Muscle of back (tissue), 11 donors: ENCODE measurements around the gene STIM1. TPM values are rescaled to one million over a fixed set of nuclear protein-coding genes. Genes with fewer than 3 reads are reported as not detected.
A peak's percentile ranks its signal among the peaks of the same experiment; 100 is the strongest.

Experiments
- DNase-seq, 3 donors: peaks; one replicate each; pipeline versions ENCODE4 v3.0.0 to v3.0.0-alpha.2; 2013
- polyA plus RNA-seq, 10 donors: library from polyadenylated mRNA; unstranded; fragments of 120-200 nt; gene quantifications; one replicate each; pipeline ENCODE4 v1.2.1, GENCODE V29; 2013; ENCODE audit not compliant: insufficient read length in 10 of 10

The STIM1 gene
- polyA plus RNA-seq, 10 donors, result 49.3 to 111 (median 84.4) TPM

- no peak for DNase-seq
These were observed 56.5 kb downstream of the STIM1 start for GRCh38 chr11:3911908-3912505.

DNA sequence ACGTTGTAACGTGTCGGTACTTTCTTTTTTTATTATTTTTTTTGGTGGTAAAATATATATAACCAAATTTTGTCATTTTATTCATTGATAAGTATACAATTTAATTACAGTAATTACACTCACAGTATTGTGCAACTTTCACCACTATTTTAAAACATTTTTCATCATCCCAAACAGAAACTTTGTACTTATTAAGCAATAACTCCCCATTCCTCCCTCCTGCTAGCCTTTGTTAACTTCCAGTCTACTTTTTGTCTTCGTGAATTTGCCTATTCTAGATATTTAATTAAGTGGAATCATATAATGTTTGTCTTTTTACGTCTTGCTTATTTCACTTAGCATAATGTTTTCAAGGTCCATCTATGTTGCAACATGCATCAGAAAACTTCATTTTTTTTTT, 58.5 kb downstream of the STIM1 start:
- no peak for DNase-seq

DNA sequence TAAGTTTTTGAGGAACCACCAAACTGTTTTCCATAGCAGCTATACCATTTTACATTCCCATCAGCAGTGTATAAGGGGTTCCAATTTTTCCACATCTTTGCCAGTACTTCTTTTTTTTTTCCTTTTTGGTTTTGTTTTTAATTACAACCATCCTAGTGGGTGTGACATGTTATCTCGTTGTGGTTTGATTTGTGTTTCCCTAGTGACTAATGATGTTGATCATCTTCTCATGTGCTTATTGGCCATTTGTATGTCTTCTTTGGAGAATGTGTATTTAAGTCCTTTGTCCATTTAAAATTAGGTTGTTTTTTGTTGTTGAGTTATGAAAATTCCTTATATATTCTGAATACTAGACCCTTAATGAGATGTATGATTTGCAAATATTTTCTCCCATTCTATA, 59.3 kb downstream of the STIM1 start:
- no peak for DNase-seq

DNA sequence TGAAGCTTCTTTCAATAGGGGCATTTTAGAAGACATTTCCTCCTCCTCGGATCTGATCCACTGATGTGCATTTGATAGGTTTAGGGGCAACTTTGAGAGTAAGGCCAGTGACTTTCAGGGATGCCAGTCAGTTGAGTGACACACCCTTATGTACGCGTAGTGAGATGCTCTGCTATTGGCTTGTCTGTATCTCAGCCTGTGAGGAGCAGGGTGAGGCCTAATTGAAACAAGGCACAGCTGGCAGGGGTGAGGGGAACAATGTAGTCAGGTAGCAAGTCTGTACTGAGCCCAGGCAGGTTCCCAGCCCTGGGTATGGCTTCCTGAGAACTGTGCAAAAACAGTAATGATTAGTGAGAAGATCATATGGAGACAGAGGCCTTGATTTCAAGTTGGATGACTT, 61.5 kb downstream of the STIM1 start:
- DNase-seq, result no peak

DNA sequence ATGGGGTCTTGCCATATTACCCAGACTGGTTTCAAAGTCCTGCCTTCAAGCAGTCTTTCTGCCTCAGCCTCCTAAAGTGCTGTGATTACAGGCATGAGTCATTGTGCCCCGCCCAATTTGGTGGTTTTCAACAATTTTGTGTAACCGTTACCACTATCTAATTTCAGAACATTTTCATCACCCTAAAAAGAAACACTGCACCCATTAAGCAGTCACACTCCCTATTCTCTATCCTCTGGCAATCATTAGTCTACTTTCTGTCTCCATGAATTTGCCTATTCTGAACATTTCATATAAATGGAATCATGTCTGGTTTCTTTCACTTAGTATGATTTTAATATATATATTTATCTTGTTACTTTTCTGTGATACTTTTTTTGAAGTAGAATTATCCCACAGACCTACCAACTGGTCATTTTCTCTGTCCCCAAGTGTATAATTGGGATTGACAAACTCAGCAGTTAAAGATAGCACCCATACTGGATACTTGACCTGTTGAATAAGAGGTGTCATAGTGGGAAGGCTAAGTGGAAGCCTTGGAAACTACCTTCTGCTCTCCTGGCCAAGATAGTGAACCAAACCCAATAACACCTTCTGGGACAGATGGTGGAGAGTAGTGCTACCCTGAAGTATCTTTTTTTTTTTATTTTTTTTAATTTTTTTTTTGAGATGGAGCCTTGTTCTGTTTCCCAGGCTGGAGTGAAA, 64.8 kb downstream of the STIM1 start:
- DNase-seq, result no peak

DNA sequence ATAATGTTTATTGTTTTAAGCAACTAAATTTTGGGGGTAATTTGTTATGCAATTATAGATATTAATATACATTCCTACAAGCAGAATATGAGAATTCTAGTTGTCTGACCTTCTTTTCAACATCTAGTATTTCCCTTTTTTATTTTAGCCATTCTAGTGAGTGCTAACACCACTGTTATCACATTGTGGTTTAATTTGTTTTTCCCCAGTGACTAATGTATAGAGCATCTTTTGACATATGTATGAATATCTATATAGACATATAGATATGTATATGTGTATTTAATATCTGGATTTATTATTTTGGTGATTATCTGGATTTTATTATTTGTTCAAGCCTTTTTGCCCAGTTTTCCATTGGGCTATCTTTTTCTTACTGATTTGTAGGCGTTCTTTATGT, 66.6 kb downstream of the STIM1 start:
- no peak for DNase-seq

DNA sequence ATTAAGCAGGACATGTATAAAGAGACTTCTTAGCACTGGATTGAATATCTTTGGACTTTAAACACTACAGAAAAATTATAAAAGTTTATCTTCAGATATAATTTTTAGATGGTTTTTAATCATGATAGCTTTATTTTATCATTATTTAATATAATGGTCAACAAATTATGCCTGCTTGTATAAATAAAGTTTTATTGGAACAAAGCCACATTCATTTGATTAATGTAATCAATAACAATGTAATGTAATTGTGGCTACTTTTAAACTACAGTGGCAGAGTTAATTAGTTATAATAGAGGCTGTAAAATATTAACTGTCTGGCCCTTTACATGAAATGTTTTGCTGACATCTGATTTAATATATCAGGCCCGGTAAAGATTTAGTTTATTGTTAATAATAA, 70.0 kb downstream of the STIM1 start:
- no peak for DNase-seq

- DNase-seq, result no peak
These were observed 71.1 kb downstream of the STIM1 start for GRCh38 chr11:3926458-3927095.

GRCh38 chr11:3927129-3927796, 71.8 kb downstream of the STIM1 start:
- no peak for DNase-seq

GRCh38 chr11:3929232-3929631, 73.8 kb downstream of the STIM1 start:
- no peak for DNase-seq

DNA sequence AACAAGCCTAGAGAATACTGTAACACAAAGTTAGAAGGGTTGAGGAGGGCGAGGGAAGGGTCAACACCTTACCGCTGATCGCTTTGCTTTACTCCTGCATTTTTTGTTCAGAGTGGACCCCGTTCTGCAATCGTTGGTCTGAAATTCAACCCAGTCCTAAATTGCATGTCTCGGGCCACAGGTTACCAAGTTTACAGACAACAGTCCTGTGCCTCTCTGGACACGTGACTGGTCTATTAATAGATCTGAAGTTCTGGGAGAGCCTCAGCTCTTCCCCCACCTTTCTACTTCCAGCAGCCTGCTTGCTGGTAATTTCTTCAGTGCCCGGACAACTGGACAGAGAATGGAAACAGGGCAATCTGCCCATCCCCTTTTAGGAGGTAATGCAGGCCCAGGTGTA, 74.2 kb downstream of the STIM1 start:
- no peak for DNase-seq

DNA sequence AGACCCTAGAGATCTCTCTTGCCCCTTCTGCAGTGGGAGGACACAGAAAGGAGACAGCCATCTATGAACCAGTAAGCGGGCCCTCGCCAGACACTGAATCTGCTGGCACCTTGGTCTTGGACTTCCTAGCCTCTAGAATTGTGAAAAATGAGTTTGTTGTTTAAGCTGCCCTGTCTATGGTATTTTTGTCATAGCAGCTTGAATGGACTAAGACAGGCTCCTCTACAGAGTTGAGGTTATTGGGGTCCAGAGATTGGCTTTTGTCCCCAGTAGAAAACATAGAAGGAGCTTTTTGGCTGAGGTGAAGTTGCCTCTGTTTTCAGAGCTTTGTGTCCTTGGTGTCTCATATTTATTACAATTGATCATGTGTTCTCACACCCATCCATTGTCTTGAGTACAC, 77.2 kb downstream of the STIM1 start:
- no peak for DNase-seq

DNA sequence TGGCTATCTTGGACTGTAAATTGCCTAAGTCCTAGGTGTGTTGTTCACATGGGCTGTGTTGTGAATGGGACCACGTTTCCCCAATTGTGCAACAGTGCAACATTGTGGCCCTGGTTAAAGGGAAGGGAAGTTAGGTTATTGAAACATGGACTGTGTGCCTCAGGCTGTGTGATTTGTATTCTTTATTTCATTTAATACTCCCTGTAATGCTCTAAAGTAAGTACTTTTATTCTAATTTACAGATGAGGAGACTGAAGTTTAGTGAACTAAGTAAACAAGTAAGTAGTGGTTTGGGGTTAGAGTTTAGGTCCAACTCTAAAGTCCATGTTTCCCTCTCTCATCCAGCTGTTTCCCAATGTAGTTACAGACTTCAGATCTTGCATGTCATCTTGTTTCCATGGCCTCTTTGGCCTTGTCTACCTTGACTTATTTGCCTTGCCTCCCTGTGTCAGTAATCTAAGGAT, 77.7 kb downstream of the STIM1 start:
- no peak for DNase-seq

DNA sequence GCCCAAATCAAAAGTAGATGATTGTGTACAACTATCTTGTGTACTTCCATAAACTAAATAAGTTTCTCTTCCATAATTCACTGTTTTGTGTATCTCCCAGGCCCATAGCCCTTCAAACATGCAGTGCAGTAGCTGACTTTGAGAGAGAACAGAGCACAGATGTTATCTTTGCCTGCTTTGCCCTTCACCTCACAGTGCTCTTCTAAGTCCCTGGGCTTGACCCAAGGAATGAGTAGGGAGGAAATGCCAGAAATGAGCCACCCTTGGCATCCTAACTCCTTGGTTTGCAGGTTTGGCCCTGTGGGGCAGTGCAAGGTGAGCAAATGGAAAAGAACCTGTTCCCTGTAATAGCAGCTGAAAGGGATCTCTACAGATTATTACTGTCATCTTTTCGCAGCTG, 79.2 kb downstream of the STIM1 start:
- no peak for DNase-seq

GRCh38 chr11:3936517-3936916, 81.1 kb downstream of the STIM1 start:
- DNase-seq, result no peak

DNA sequence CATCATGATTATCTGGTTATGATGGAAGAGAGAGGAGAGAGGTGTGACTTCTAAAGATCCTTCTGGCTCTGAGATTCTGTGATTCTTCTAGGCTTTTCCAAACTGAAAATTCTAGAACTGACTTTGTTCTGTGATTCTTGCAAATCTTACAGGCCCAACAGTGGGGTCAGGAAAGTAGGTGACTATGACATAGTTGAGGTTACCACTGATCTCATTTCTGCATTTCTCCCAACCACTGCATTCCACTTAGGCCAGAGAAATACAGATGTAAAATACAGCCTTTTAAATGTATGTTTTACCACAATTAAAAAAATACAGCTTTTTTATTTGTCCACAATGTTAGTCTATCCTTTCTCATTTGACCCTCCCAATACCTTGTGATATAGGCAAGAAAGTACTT, 83.7 kb downstream of the STIM1 start:
- peak in 1 of 3 donors; percentile 62 for DNase-seq

DNA sequence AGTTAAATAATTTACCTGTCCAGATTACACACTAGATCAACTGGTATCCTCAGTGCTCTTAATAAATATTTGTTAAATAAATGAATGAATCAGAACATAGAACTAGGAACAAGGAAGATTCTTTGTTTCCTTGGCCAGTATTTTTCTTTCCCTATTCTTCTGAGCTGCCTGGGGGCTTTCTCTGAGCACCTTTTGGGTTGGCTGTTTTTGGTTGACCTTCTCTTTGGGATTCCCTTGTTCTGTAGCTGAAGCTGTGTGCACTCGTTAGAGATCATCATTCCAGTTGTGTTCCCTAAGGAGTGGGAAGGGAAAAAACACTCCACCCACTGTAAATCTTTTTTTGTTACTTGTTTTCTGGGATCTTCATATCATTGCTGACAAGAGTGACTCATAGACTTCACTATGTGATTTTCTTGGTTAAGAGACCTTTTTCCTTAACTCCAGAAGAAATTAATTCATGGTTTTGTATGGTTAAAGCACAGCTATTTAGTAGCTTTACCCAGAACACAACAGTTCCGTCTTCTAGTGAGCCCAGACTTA, 84.3 kb downstream of the STIM1 start:
- peak; percentile 38 to 82 (median 45) for DNase-seq

DNA sequence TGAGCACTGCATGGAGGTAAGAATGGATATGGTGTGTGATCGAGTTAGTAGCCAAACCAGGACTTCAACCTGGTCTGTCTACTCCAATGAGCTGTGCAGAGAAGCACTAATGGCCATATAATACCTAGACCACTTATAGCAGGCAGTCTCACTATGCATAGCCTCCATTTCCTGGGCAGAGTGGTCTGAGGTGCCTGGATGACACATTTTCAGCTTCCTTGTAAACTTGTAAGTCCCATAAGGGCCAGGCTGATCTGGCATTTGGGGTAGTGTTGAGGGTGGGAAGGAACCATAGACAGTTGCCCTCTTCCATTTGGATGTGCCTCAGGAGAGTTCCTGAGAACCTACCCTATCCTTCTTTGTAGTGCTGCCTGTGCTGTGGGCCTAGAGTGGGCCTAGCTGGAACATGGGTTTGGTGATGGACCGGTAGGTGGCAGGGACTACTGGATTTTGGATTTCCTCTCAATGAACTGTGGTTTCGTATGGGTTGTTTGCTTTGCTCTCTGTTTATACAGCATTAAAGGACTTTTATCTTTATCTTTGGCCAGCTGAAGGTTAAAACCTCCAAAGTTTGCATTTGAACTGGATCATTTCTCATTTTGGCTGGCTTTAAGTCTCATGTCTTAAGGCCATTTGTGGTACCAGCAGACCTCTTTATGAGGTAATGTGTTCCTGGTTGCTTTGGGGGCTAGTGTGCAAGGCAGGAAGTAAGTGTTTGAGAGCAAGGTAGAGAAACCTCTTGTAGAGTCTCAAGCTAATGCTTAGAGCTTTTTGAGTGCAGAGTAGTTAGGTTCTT, 86.9 kb downstream of the STIM1 start:
- no peak for DNase-seq

DNA sequence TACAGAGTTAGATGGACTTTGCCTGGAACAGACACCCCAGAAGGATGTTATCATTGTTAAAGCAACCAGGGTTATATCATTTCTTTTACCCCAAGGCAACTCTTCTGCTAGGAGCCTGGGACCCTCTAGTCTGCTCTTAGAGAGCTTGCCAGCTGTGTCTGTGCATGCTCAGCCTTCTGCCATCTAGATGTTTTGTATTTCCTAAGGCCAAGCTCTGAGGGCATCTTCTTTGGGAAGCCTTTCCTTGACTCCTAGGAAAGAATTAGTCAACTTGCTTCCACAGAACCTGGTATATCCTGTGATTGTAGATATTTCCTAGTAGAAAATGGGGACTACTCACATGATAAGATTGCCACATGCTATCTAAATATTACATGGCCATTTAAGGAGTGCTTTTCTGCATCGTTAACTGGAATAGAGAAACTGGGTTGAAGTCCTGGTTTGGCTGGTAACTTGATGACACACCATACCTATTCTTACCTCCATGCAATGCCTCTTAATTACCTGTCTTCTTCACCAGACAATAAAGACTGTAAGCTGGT, 87.6 kb downstream of the STIM1 start:
- no peak for DNase-seq

GRCh38 chr11:3944198-3944597, 88.7 kb downstream of the STIM1 start:
- DNase-seq, result peak in 2 of 3 donors; percentile 37 to 61

DNA sequence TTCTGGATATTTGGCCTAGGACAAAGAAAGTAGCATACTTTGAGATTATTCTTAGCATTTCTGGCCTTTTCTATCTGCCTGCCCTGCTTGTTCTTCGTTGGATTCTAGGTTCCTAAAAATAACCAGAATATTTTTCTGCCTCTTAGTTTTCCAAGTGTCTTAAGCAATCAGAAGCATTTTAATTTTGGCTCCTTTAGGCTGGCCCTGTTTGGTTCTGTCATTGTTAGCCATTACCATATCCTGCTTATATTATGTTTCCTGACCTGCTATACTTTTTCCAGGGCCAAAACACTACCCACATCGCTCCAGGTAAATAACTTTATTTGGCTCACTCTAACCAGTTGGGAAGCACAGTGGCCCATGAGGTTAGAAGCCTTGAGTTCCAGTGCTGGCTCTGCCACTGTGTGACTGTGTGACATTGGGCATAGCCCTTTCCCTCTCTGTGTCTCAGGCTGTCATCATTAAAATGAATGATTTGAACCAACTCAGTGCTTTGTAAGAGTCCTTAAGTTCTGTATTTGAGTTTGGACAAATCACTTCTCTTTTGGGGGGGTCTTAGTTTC, 91.1 kb downstream of the STIM1 start:
- DNase-seq, result no peak
